ENCODE data around the gene SMARCC2. TPM values are rescaled to one million over a fixed set of nuclear protein-coding genes. Genes with fewer than 3 reads are reported as not detected.

Gene SMARCC2
- total RNA-seq, 1 donor from 2014 or later = 43.9 TPM

DNA sequence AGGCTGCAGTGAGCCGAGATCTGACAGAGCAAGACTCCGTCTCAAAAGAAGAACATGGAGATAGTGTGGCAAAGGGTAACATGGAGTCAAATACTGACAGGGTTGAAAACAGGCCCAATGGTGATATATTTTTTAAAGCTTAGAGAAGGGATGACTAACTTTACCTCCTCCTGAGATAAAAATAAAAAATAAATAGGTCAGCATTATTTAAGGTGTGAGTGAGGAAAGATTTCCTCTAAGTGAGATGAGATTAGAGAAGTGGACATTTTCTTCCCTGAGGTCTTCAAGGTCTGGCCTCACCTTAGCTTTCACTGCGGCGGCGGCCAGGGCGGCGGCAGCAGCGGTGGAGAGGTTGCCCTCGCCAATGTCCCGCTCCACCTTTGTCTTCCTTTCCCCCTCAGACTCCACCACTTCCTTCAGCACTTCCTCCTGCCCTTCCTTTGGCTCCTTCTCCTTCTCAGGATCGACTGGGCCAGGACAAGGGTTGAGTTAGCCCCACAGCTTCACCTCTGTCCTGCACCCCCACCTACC, 20.0 kb downstream of the SMARCC2 start:
- no peak overlapping the region for H3K4me3 ChIP-seq (ENCODE audit: low read depth, low read length)
- no peak for DNase-seq (ENCODE audit: low read depth)
- TF ChIP-seq, protein P1, sequence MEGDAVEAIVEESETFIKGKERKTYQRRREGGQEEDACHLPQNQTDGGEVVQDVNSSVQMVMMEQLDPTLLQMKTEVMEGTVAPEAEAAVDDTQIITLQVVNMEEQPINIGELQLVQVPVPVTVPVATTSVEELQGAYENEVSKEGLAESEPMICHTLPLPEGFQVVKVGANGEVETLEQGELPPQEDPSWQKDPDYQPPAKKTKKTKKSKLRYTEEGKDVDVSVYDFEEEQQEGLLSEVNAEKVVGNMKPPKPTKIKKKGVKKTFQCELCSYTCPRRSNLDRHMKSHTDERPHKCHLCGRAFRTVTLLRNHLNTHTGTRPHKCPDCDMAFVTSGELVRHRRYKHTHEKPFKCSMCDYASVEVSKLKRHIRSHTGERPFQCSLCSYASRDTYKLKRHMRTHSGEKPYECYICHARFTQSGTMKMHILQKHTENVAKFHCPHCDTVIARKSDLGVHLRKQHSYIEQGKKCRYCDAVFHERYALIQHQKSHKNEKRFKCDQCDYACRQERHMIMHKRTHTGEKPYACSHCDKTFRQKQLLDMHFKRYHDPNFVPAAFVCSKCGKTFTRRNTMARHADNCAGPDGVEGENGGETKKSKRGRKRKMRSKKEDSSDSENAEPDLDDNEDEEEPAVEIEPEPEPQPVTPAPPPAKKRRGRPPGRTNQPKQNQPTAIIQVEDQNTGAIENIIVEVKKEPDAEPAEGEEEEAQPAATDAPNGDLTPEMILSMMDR (conservative IDR thresholded peaks at IDR 0.05; ENCODE audit: low read depth, low read length) = no peak

DNA sequence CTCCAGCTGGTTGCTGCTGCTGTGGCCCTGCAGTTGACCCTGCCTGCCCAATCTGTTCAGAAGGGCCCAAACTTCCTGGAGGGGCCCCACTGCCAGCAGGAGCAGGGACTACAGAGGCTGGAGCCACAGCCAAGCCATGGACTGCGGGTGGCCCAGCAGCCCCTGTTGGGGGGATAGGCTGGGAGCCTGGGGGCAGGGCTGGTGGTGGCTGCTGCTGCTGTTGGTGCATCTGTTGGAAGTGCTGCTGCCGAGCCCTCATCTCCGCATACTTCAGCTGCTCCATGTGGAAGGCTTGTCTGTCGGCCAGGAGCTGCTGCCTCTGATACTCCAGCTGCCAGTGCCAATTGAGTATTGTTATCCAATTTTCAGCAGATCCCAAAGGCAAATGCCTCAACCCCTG, 23.9 kb downstream of the SMARCC2 start:
- no peak for DNase-seq (ENCODE audit: low read depth)
- TF ChIP-seq, protein P1 (conservative IDR thresholded peaks at IDR 0.05; ENCODE audit: low read depth, low read length) = no peak
- H3K4me3 ChIP-seq (ENCODE audit: low read depth, low read length) = no peak overlapping the region

- no peak overlapping the region for H3K4me3 ChIP-seq (ENCODE audit: low read depth, low read length)
- DNase-seq (ENCODE audit: low read depth) = no peak
- TF ChIP-seq, protein P1 (conservative IDR thresholded peaks at IDR 0.05; ENCODE audit: low read depth, low read length) = no peak
Measured at GRCh38 chr12:56164345-56164729, 24.9 kb downstream of the SMARCC2 start.

DNA sequence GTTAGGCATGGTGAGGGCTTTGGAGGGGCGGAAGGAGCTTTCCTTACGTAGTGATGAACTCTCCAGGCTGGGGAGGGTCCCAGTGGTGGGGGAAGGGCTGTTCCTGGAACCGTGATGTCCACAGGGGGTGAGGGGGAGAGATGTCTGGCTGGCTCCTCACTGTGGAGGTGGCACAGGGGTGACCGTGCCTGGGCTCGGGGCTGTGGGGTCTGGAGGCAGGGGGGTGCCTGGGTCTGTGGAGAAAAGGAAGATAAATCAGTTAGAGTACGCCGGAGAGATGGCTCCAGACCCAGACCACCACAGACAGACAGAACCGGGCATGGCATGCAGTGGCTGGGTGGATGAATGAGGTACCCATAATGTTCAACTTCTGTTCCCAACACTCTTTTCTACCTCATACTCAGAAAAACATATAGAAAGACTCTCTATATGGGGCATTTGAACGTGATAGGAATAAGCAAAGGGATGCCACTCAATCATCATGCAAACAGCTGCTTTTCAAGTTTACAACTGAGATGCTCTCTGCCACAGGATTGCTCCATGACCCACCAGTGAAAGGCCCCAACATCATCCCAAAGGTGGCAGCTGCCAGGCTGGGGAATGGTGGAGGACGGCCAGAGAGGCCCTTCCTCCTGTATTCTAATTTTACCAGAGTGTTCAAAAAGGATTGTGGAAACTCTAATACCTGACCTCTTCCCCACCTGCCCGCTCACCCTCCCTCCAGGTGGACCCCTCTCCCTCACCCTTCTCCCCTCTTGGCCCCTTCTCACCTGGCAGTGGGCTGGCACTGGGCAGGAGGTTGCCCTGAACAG, 25.5 kb downstream of the SMARCC2 start:
- TF ChIP-seq, protein P1 (conservative IDR thresholded peaks at IDR 0.05; ENCODE audit: low read depth, low read length) = no peak
- H3K4me3 ChIP-seq (ENCODE audit: low read depth, low read length) = no peak overlapping the region
- no peak for DNase-seq (ENCODE audit: low read depth)

GRCh38 chr12:56162468-56163290, 26.6 kb downstream of the SMARCC2 start:
- TF ChIP-seq, protein P1 (conservative IDR thresholded peaks at IDR 0.05; ENCODE audit: low read depth, low read length) = no peak
- H3K4me3 ChIP-seq (ENCODE audit: low read depth, low read length) = no peak overlapping the region
- no peak for DNase-seq (ENCODE audit: low read depth)

- H3K4me3 ChIP-seq (ENCODE audit: low read depth, low read length) = no peak overlapping the region
- DNase-seq (ENCODE audit: low read depth) = no peak
- TF ChIP-seq, protein P1 (conservative IDR thresholded peaks at IDR 0.05; ENCODE audit: low read depth, low read length) = no peak
Measured at GRCh38 chr12:56161690-56162351, 27.5 kb downstream of the SMARCC2 start.
